ENCODE measurements around the gene PLXDC2.

Gene PLXDC2

DNA sequence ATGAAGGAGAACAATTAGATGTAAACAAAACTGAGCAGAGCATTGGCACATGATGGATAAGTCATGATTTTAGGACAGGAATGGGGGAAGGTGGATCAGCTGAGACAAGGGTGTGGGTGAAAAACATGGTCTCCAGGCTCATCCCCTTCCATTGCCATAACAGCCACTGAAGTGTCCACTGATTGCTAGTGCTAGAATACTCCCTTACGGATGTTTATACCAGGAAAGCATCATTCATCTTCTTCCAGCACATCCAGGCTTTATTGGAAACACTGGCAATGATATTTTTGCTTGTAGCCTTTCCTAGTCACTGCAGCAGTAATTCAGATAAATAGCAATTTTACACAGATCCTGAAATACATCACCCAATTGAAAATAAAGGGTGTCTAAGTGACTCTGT is 259.5 kb downstream of the PLXDC2 start:
- no peak for DNase-seq

DNA sequence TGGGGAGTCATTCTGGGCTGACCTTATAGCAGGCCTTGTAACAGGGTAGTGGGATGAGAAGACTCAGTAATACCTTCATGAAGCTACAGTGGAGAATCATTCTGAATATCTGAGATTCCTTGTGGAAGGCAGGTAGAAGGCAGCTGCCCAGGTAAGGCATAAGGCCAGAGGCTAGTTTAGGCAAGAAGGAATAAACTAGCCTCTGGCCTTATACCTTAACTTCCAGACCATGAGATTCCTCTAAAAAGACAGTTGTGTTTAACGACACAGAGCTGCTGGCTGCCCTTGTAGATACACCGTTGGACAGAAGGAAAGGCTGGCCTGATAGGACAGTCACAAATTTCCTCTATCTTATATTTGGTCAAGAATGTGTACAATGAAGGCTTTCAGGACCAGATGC is 268.2 kb downstream of the PLXDC2 start:
- no peak for DNase-seq

DNA sequence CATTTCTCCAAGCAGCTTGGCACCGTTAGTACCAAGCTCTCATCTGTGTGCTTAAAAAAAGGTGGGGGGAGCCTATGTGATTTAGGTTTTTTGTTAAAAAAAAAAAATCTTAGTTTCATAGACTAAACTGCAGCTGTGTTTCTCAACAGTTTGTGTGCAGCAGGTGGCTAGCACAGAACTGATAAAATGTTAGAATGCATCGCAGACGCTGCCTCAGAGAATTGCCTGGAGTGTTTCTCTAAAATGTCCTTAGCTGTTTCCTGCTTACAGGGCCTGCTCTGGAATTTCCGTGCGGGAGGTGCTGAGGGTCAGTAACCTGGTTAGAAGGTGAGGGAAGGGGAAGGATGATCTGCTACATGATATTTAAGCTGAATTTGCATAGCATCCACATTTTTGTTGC is 268.9 kb downstream of the PLXDC2 start:
- DNase-seq = no peak

DNA sequence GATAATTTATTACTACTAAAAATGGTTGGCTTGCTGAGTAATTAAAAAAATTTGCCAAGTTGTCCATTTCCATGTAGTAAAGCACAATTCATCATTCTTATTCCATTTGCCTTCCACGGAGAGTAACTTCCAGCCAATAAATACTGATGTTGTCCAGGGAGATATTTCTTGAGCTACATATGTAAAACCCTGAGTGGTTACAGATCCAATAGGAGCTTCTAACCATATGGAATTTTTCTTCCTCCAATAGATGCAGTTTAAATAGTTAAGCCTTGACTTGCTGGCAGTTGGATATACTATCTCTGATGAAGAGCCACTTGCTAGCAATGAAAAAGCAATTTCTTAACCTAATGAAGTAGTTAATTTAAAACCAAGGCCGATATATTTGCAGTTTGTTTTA is 271.1 kb downstream of the PLXDC2 start:
- no peak for DNase-seq

DNA sequence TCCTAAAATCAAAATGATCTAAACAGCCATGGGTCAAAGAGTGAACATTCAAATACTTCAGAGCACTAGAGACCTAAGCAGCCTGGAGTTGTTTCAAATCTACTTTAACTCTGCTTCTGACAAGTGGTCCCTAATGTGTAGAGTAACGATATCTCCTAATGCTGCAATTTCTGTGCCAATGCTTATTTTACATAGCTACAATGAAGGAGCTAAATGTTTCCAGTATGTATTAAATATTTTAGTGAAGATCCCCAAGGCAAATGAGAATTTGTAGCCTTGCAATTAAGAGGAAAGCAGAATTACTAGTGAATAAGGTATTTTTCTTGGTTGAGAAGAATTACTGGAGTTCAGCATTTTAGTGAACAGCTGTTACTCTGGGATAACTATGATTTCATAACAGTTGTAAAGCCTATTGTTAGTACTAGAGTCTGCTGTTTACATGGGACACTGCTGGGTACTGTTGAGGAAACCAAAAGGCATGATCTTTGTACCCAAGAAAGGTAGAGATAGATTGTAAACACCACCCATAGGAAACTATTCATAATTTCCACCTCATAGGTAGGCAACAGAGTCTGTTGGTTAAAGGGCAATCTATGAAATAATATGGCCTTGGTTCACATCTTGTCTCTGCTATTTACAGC is 271.9 kb downstream of the PLXDC2 start:
- DNase-seq = no peak

DNA sequence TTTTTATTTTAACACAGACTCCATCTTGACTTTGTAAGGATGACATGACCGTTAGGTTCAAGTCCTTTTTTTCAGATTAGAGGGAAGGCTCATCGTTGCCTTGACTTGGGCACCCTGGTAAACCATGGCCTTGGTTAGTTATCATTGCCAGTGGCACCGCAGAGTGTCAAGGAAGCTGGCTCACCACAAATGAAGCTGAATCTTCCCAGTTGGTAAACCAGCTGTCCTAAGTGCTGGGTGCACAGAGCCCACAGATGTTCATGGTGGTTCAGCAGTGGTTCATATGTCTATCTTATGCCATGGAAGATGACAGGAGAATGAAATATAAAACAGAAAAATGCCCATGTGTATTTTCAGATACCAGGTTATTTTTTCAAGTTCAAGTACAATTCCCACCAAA is 273.6 kb downstream of the PLXDC2 start:
- no peak for DNase-seq

DNA sequence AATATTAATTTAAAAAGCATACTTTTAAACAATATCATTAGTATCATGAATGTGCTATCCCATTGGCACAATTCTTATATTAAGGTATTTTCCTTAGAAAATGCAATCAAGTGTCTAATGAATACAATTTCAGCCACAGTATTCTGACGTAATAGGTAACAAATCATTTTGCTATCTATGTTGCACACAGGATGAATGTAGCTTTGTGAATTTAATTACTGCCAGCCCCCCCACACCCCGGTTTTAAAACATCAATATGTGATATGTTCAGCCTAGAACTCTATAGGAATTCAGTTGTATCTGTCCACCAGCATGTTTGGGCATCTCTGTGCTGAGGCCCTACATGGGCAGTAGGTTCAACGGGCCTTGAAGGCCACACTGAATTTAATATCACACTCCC is 274.6 kb downstream of the PLXDC2 start:
- DNase-seq = no peak

DNA sequence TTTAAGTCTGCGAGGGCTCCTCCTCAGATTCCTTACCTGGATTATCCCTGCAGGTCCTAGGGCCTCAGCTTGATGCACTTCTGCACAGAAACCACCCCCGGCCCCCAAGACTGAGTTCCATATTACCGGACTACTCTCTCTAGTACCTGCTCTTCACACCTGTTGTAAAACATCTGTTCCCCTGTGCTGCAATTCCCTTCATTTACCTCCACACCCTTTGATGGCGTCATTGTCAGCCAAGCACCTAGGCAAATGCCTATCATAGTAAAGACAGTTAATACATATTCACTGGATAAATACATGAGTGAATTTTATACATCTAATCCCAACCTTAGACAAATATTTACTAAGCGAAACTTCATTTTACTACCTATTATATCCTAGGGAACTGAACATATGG is 275.5 kb downstream of the PLXDC2 start:
- DNase-seq = no peak

DNA sequence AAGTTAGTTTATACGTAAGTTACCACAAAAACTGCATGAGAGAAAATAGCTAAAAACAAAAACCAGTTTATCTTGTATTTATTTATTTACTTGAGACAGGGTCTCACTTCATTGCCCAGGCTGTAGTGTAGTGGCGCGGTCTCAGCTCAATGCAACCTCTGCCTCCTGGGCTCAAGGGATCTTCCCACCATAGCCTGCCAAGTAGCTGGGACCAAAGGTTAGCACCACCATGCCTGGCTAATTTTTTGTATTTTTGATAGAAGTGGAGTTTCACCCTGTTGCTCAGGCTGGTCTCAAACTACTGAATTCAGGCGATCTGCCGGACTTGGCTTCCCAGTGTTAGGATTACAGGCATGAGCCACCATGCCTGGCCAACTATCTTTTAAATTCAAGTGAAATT is 277.4 kb downstream of the PLXDC2 start:
- no peak for DNase-seq

DNA sequence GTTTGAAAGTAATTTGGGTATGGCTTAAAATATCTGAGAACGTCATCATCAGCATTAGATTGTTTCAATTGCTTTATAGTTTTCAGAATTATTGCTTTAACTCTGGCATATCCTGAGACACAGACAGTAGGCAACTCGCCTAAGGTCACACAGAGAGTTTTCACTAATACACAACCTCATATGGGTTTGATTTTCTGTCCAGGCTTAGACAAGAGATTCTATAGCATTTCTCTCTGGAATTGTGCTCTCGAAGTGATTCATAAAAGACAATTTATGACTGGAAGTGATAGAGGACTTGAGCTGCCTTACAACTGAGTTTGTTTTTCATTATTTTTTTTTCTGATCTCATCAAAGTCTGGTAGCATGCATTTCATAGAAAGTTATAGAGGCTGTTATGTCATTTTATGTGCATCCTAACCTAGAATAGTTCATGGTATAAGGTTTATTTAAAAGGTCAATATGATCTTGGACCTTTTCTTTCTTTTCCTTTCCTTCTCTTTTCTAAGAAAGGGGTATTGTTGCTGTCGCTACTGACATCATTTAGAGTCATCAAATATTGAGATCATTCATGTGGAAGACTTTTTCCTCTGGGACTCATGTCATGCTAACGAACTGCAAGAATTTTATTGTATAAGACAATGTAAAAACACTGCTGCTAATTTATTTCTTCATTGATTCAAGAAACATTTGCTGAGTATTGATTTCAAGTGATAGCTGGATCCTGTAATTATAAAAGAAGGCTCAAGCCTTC is 278.2 kb downstream of the PLXDC2 start:
- DNase-seq = no peak

DNA sequence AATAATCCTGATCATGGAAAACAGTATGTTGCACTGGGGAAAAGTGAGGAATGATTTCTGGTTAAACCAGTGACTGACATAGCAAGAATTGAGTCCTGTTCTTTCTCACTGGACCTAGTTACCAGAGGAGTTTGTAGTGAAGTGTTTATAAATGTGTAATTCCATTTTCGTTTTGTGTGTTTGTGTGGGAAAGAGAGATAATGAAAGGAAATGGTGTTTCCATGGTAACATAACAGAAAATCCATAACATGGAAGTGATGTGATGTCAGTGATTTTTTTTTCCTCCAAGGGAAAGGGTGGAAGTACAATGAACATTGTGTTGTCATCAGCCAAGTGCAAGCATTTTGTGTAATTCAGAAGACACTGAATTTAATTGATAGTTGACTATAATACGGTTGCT is 283.9 kb downstream of the PLXDC2 start:
- no peak for DNase-seq

DNA sequence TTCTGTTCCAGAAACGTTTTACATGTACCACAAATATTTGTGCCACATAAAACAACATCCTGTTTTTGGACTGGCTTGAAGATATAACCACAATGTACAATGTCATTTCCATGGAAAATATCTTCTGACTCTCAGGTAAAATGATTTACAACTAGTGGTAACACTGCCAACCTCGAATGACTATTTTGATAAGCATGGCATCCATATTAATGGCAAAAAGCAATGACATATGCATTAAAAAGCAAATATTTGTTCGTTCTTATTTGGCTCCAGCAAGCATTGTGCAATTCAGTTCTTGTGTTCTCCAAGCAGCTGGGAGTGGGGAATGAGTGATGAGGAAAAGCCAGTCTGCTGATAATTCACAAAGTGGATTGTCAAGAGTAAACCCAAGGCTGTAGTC is 289.0 kb downstream of the PLXDC2 start:
- no peak for DNase-seq

DNA sequence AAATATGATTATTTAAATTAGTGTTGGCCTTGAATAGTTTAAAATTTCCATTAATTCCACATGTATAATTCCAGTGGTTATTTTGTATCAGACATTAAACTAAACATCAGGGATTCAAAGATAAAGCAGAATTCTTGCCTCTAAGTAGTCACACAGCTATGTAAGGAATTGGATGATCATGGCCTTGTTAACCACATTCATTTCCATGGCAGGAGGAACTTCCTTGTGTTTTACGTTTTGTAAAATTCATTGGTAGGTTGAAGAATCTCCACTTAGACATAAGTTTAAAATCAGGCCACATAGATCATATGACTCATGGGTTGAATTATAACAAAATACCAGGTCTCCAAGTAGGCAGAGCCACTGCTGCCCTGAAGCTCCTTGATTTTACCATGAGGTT is 289.7 kb downstream of the PLXDC2 start:
- DNase-seq = no peak

DNA sequence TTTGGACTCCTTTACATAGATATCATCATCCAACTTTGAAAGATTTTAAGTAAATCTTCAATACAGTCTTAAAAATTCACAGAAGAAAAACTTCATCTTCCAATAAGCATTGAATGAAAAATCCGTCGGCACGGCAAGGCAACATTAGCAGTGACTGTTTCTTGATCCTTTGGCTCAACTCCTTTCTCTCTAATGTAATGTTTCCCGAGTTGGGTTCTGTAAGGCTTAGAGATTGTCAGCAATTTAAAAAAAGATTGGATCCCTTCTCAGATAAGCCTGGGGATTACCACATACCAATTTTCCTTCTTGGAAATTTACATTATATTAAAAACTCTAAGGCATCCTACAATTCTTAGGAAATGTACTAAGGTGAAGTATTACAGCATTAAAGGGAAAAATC is 291.8 kb downstream of the PLXDC2 start:
- DNase-seq = no peak

DNA sequence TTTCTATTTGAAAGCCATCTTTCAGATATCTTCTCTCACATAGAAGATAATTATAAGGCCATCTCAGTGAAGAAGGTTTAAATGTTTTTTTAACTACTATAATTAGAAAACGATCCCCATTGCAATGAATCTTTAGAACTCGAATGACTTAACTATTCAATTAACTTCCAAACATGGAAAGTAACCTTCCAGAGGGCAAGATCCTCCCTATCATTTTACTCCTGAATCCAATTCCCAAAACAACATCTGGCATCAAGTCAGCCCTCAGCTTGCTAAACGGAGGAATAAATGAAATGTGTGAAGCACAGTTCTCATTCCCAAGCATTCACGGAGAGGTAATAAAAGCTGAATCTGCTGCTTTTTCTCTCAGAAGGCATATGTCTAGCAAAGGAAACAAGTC is 293.4 kb downstream of the PLXDC2 start:
- DNase-seq = no peak

DNA sequence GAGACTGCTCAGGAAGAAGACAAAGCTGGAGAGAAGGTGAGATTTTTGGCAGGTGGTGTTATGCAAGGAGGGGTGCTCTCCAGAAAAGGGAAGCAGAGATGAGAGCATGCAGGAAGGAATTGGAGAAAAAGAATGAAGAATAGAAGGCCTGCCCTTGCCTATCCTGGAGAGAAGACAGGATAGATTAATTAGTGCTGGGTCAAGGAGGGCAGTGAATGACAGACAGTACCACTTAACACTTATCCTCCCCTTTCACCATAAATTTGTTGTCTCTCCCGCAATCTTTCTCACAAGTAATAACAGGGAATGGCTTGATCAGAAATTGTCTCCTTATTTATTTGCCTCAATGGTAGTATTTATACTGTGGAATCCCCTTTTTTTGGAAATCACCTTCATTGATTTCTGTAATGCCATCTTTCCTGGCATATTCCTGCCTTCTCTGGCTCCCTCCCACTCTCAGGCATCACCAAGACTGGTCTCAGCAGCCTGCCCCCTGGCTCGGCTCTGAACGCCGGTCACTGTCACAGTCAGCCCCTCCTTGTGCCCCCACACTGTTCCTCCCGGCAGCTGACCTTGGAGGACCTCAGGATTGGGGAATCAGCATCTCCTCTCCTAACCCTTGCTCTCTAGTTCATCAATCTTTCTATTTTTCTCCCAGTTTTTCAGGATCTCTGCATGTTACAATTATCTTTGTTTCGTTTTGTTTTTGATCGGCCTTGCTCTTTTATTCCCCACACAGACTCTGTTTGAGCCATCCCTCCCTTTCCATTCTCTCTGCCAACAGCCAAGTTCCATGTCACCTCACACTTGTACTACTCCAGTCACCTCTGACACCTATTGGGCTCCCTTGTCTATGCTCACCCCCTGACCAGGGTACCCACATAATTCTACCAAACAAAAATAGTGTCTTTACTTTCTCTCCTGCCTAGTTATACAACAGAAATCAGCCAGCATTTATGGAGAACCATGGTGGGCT is 294.2 kb downstream of the PLXDC2 start:
- no peak for DNase-seq

DNA sequence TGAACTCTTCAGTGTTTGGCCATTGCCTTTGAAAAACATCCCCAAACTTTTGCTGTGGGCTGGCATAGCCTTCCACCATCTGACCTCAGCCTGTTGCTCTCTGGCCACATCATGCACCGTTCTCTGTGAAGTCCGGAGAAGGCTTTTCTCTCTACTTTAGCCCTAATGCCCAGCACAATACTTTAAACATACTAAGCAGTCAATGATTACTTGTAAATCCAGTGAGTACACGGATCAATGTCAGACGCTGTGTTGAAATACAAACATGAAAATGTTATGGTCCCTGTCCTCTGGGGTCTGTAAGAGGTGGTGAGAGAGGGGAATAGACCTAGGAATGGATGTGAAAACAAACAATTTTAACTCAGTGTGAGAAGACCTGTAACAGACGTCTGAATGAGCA is 297.9 kb downstream of the PLXDC2 start:
- no peak for DNase-seq

DNA sequence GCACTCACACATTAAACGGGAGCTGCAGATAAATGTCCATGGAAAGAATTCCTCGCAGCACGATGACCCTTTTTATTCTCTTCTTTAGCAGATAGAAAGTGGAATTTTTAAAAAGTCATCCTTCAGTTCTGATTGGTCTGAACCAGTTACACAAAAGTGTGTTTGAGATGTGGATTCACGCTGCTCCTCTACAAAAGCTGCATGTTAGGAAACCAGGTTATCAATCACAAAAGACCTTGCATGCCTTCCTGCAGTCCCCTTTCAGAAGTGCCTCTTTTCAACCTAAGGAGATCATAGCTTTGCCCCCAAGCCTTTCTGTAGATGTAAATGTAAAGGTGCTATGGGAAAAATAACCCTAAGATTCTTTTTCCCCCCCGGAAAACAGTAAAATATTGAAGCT is 299.7 kb downstream of the PLXDC2 start:
- DNase-seq = no peak

DNA sequence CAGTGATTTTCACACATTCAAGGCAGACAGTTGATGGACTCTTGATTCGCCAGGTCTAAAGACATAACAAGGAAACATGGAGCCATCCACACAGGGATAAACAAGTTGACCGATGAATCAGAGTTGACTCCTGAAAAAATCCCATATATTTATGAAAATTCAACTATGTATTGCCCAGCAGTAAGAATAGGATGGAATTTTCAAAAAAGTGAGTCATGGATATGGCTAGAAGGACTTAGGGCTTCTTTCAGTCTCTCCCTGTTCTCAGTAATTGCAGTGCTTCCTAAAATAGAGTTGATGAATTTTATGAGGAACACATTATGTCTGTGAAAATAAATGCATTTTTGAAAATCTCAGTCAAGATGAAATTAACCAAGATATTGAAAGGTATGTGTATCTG is 301.2 kb downstream of the PLXDC2 start:
- no peak for DNase-seq

DNA sequence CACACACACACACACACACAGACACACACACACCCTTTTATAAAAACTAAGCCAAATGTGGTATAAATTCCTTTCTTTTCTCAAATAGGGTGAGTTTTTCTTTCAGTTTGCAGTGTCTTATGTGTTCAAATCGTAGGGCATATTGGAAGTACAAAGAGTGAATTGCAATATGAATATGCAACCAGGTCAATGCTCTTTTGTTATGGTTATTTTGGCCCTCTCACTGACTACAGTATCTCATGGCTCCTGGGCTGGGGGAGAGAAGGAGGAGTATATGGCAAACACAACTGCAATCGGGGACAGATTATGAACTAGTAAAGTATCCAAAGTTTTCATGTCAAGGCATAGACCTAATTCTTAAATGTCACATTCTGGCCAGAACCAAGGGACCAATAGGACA is 301.9 kb downstream of the PLXDC2 start:
- no peak for DNase-seq

DNA sequence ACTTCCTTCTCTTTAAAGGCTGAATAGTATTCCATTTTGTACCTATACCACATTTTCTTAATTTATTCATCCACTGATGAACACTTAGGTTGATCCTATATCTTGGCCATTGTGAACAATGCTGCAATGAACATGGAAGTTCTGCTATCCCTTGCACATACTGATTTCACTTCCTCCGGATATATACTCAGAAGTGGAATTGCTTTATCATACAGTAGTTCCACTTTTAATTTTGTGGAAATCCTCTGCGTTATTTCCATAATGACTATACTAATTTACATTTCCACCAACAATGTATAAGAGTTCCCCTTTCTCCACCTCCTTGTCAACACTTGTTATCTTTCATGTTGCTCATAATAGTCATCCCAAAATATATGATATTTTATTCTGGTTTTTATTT is 312.6 kb downstream of the PLXDC2 start:
- DNase-seq = no peak

DNA sequence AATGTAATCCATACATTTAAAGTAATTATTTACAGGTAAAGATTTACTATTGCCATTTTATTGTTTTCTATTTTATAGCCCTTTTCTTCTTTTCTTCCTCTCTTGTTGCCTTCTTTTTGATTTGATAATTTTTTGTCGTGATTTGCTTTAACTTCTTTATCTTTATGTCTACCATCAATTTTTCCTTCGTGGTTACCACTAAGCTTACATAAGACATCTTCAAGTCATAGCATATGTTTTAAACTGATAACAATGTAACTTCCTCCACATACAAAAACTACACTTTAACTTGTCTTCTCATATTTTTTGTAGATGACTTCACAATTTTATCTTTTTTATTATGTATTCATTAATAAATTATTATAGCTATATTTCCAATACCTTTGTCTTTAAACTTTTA is 316.6 kb downstream of the PLXDC2 start:
- no peak for DNase-seq

DNA sequence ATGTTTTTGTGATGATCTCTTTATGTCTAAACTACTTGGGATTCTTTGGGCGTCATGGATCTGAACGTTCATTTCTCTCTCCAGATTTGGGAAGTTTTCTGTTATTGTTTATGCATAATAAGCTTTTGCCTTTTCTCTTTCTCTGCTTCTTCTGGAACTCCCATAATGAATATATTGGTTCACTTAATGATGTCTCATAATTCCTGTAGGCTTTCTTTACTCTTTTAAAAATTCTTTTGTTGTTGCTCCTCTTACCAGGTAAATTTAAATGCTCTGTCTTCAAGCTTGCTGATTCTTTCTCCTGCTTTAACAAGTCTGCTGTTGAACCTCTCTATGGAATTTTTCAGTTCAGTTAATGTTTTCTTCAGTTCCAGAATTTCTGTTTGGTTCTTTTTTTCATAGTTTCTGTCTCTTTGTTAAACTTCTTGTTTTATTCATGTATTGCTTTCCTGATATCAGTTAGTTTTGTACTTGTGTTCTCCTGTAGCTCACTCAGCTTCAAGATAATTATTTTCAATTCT is 317.5 kb downstream of the PLXDC2 start:
- no peak for DNase-seq

DNA sequence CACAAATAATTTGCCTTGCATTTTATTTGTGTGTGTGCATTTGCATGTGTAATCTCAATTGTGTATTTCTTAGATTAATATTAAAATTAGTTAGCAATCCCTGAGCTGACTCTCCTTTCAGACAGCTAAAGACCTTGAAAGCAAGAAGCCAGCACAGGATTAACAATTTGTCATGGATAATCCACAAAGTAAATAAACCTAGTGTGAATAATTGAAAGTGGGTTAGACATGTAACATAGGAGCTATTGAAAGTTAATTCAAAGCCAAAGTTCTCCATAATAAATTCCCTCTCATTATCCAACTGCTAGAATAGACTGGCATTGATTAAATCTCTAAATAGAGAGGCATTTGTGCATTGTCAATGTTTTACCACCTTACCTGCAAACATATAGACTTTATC is 326.1 kb downstream of the PLXDC2 start:
- no peak for DNase-seq

All from activated CD4-positive, alpha-beta T cell treated with anti-CD3 and anti-CD28 coated beads, Interleukin-2, amount 50 U/mL, for 16 hours (primary cell).